Testis (tissue), 5 donors: Measurements from ENCODE around the gene VIPR1. TPM values are rescaled to one million over a fixed set of nuclear protein-coding genes. Genes with fewer than 3 reads are reported as not detected.

Experiments
- DNase-seq: peaks from one replicate; pipeline ENCODE4 v3.0.0-alpha.2; 2019
- H3K27ac ChIP-seq, 2 donors: fragments of 200-600 bp; sonication (generic); one replicate each; pipeline ENCODE4 v1.5.1; 2019
- H3K27me3 ChIP-seq: fragments of 200-600 bp; sonication (generic); one replicate; pipeline ENCODE4 v1.5.1; 2019
- H3K36me3 ChIP-seq: fragments of 200-600 bp; sonication (generic); one replicate; pipeline ENCODE4 v1.5.1; 2017; ENCODE audit warnings: low read depth; ENCODE audit errors: missing control alignments
- H3K4me1 ChIP-seq: fragments of 200-600 bp; sonication (generic); one replicate; pipeline ENCODE4 v1.5.1; 2019
- H3K4me3 ChIP-seq, 2 donors: fragments of 200-600 bp; sonication (generic); one replicate each; pipeline ENCODE4 v1.5.1; 2017 to 2019
- H3K9me3 ChIP-seq: fragments of 200-600 bp; sonication (generic); one replicate; pipeline ENCODE4 v1.5.1; 2017
- CTCF ChIP-seq, 3 experiments: fragments of 450-650 bp in 2 of 3; fragments of 200-600 bp in 1 of 3; sonication (generic) in 1 of 3; IDR thresholded peaks; one replicate each; pipeline ENCODE4 v1.5.1; 2016 to 2019; ENCODE audit warnings: antibody characterized with exemption in 3 of 3, mild to moderate bottlenecking in 2 of 3, moderate library complexity in 1 of 3
- POLR2A ChIP-seq: fragments of 450-650 bp; IDR thresholded peaks from one replicate; pipeline ENCODE4 v1.6.1; 2017; ENCODE audit warnings: antibody characterized with exemption, mild to moderate bottlenecking, moderate library complexity
- WGBS, 2 donors: methylation state at CpG; one replicate each; pipeline ENCODE4 v1.1.5; 2018; 5-methylcytosine and 5-hydroxymethylcytosine counted together
- intact Hi-C: fragments of 100-400 bp; cut with DNase I; formaldehyde crosslinking; loops from one replicate; pipeline ENCODE4 v1.15.1; 2023; ENCODE audit warnings: low total_unique reads
- long read RNA-seq, 2 donors: transcript quantifications; one replicate each; lab custom pipeline, GENCODE V29; 2026
- polyA plus RNA-seq: library from polyadenylated mRNA; stranded (reverse); fragments of 350-450 nt; fragmentation: Illumina TruSeq; extraction: RNeasy Lipid Tissue Mini Kit (QIAGEN cat#74804); gene quantifications from one replicate; pipeline ENCODE4 v1.2.3, GENCODE V29; 2014; ENCODE audit warnings: low read depth, low replicate concordance; ENCODE audit not compliant: insufficient read depth
- total RNA-seq, 2 donors: library from RNA; depleted of rRNA; stranded (reverse); fragments of >200 nt; gene quantifications; one replicate each; pipeline ENCODE4 v1.2.3, GENCODE V29; 2016

The VIPR1 gene
- total RNA-seq = 10 to 100 TPM in 1 of 2 donors, 1 to 10 TPM in 1; 4.6 to 10.2 TPM
- polyA plus RNA-seq = 3.4 TPM
- long read RNA-seq, donor 1 = 0 reads
- long read RNA-seq, donor 2 = 0 reads

DNA sequence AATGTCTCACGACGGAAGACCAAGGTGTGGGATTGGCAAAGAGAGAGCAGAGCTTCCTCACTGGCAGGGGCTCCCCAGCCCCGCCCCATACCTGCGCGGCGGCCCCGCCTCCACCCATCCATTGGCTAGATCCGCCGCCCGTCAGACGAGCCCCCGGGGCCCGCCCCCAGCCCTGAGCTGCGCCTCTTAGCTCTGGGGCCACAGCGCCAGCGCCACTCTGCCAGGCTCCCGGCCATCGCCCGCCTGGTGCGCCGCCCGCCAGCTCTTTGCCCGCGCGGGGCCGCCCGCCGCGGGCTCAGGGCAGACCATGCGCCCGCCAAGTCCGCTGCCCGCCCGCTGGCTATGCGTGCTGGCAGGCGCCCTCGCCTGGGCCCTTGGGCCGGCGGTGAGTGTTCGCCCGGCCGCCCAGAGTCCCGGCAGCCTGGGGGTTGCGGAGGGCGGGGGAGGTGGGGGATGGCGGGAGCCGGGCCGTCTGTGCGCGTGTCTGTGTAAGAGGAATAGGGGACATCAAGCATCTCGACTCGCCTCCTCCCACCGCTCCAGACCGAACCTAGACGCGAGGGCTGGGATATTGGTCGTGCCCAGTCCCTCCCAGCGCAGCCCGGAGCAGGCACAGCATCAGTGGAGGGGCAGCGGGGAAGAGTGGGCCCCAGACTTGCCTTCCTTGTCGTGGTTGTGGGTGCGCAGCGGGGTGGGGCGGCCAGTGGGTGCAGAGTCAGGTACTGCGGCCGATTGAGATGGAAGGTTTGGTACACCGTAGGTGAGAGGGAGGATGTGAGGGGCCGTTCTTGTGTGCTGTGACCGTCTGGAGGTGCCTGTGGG, at the start of gene VIPR1:
VIPR1 (plus strand) TSS at position 215 of the 822 bp plus-strand sequence; CDS start at position 308, 93 bp downstream.
- Histone ChIP-seq H3K27ac (no peak within 1 kb of the TSS), H3K27me3 (no peaks in the 10 kb centered on the region), H3K4me1 (peaks cover 14% of the 10 kb centered on the region), H3K36me3 (no peaks in the 10 kb centered on the region), H3K9me3 (no peaks in the 10 kb centered on the region), H3K4me3 (peak within 1 kb of the TSS; percentile 50 to 56)
- intact Hi-C loops = no loop called here
- no peak for TF ChIP-seq POLR2A
- no peak for TF ChIP-seq CTCF (IDR thresholded peaks at IDR 0.05)
- WGBS, 2 donors = 7 to 10% methylated on average over 16 to 42 of the region's 69 CpGs
- DNase-seq = peak; percentile 90

DNA sequence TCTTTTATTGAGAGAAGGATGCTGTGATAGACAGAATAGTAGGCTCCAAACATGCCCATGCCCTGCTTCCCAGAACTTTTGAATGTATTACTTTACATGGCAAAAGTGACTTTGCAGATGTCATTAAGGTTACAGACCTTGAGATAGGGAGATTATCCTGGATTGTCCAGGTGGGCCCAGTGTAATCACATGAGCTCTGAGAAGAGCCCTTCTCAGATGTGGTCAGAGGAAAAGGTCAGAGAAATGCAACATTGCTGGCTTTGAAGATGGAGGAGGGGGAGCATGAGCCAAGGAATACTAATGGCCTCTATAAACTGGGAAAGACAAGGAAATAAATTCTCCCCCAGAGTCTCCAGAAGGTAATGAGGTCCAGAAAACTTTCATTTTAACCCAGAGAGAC, 46.2 kb upstream of the VIPR1 start:
- no peaks in the 10 kb centered on the region for H3K36me3 ChIP-seq
- DNase-seq = no peak
- TF ChIP-seq CTCF (IDR thresholded peaks at IDR 0.05) (no peak), POLR2A (no peak)
- intact Hi-C loops = no loop called here
- H3K27ac ChIP-seq = no peak overlapping the region
- H3K4me1 ChIP-seq = no peaks in the 10 kb centered on the region
- no peaks in the 10 kb centered on the region for H3K27me3 ChIP-seq
- no peak overlapping the region for H3K4me3 ChIP-seq
- H3K9me3 ChIP-seq = no peaks in the 10 kb centered on the region

- intact Hi-C loops = no loop called here
- Histone ChIP-seq H3K9me3 (no peaks in the 10 kb centered on the region), H3K4me3 (no peak overlapping the region), H3K36me3 (no peaks in the 10 kb centered on the region), H3K27me3 (no peaks in the 10 kb centered on the region), H3K4me1 (no peaks in the 10 kb centered on the region), H3K27ac (no peak overlapping the region)
- TF ChIP-seq CTCF (IDR thresholded peaks at IDR 0.05) (no peak), POLR2A (no peak)
- DNase-seq = no peak
These were observed 43.3 kb upstream of the VIPR1 start for GRCh38 chr3:42459151-42459550.

DNA sequence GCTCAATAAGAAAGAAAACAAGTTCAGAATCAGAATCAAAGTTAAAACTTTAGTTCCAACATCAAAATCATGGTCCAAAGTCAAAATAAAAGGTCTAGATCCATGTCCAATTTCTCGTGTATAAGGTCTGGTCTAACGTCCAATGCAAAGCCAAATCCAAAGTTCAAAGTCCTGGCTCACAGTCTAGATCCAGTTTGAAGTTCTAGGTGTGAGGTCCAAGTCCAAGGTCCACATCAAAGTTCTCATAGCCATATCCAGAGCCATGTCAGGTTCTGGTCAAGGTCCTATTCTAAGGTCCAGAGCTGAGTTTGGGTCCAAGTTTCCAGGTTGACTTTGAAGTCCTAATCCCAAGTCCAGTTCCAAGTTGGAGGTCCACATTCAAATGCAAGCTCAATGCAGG, 40.7 kb upstream of the VIPR1 start:
- no peak overlapping the region for H3K27ac ChIP-seq
- no peaks in the 10 kb centered on the region for H3K27me3 ChIP-seq
- no peaks in the 10 kb centered on the region for H3K4me1 ChIP-seq
- WGBS, 2 donors = 92 to 97% methylated on average over 2 of the region's 2 CpGs
- intact Hi-C loops = no loop called here
- H3K4me3 ChIP-seq = no peak overlapping the region
- no peak for DNase-seq
- TF ChIP-seq CTCF (IDR thresholded peaks at IDR 0.05) (no peak), POLR2A (no peak)
- no peaks in the 10 kb centered on the region for H3K36me3 ChIP-seq
- H3K9me3 ChIP-seq = no peaks in the 10 kb centered on the region

GRCh38 chr3:42463093-42463492, 39.4 kb upstream of the VIPR1 start:
- TF ChIP-seq CTCF (IDR thresholded peaks at IDR 0.05) (no peak), POLR2A (no peak)
- DNase-seq = no peak
- H3K36me3 ChIP-seq = no peaks in the 10 kb centered on the region
- H3K4me1 ChIP-seq = no peaks in the 10 kb centered on the region
- H3K27ac ChIP-seq = no peak overlapping the region
- no peaks in the 10 kb centered on the region for H3K9me3 ChIP-seq
- WGBS, 2 donors = 85 to 90% methylated on average over 1 of the region's 1 CpG
- no peaks in the 10 kb centered on the region for H3K27me3 ChIP-seq
- no peak overlapping the region for H3K4me3 ChIP-seq
- intact Hi-C loops = no loop called here
